Measurements from ENCODE around the gene TMEM179B. TPM values are rescaled to one million over a fixed set of nuclear protein-coding genes. Genes with fewer than 3 reads are reported as not detected.

Gene TMEM179B
- total and polyA plus RNA-seq, 7 experiments from 2014 or later = 23.2 to 113 (median 61.1) TPM

- peaks cover 17 to 37% (median 27%) of the 10 kb centered on the region in 7 donors for H3K4me1 Mint-ChIP-seq
These were observed 15.8 kb upstream of the TMEM179B start, which contains the start of gene TAF6L for GRCh38 chr11:62771144-62772021. Gene TAF6L, plus strand, starts transcription at chr11:62771396. Its CDS starts 4,388 bp downstream, at chr11:62775784.

GRCh38 chr11:62774407-62774806, 12.8 kb upstream of the TMEM179B start:
- Mint-ChIP-seq H3K4me1 (peaks cover 21 to 36% (median 27%) of the 10 kb centered on the region in 7 donors), H3K27ac (peak overlapping the region in 1 of 9 donors; percentile 49), H3K36me3 (peaks cover 0 to 22% (median 7%) of the 10 kb centered on the region in 5 donors), H3K9me3 (no peaks in the 10 kb centered on the region), H3K27me3 (no peaks in the 10 kb centered on the region), H3K4me3 (no peak overlapping the region)
- peaks cover 0 to 33% (median 0%) of the 10 kb centered on the region in 3 experiments for H3K36me3 ChIP-seq (ENCODE audit: control insufficient read depth in 2 of 3, insufficient read depth in 3 of 3, low read length in 3 of 3)
- no peak overlapping the region for H3K27ac ChIP-seq (ENCODE audit: low read depth, low read length)
- no peaks in the 10 kb centered on the region for H3K27me3 ChIP-seq (ENCODE audit: control insufficient read depth in 2 of 2, insufficient read depth in 2 of 2, low read length in 2 of 2)
- ATAC-seq (no peak), DNase-seq (no peak)
- intact Hi-C loops (cut with micrococcal nuclease) = no loop called here
- peaks cover 10 to 13% of the 10 kb centered on the region in 2 donors for H3K4me1 ChIP-seq (ENCODE audit: control insufficient read depth in 2 of 2, insufficient read depth in 2 of 2, low read length in 2 of 2)
- CTCF ChIA-PET = interaction anchor here (1.3 kb wide), 1 partner anchor 12 kb away, joined by 6 read pairs; the partner anchor contains the start of gene TMEM179B
- H3K4me3 ChIP-seq (ENCODE audit: low read length) = no peak overlapping the region
- no peaks in the 10 kb centered on the region for H3K9me3 ChIP-seq (ENCODE audit: control insufficient read depth in 2 of 3, low read length in 3 of 3)
- POLR2A ChIA-PET = interaction anchor here (0.8 to 3.3 kb wide), 9 partner anchors 13 to 109 kb away, joined by 3 to 15 read pairs (median 4); partner anchors contain the start of genes HNRNPUL2, POLR2G, TTC9C and ZBTB3

More at GRCh38 chr11:62771144-62772021, 15.8 kb upstream of the TMEM179B start, which contains the start of gene TAF6L:
- intact Hi-C loops (cut with micrococcal nuclease) = loop anchor here (1.0 kb wide), 10 partner anchors 10 to 180 kb away; partner anchors contain the start of genes POLR2G (in 2 of the 2), WDR74 (in 2 of the 2), ZBTB3 (in 2 of the 2) and HNRNPUL2 (in 1 of the 2)
- Histone ChIP-seq H3K27ac (ENCODE audit: low read depth, low read length) (peak within 1 kb of the TSS; percentile 82), H3K36me3 (ENCODE audit: control insufficient read depth in 2 of 3, insufficient read depth in 3 of 3, low read length in 3 of 3) (peaks cover 0 to 26% (median 0%) of the 10 kb centered on the region in 3 experiments), H3K9me3 (ENCODE audit: control insufficient read depth in 2 of 3, low read length in 3 of 3) (no peaks in the 10 kb centered on the region), H3K27me3 (ENCODE audit: control insufficient read depth in 2 of 2, insufficient read depth in 2 of 2, low read length in 2 of 2) (no peaks in the 10 kb centered on the region), H3K4me3 (ENCODE audit: low read length) (peak within 1 kb of the TSS; percentile 66), H3K4me1 (ENCODE audit: control insufficient read depth in 2 of 2, insufficient read depth in 2 of 2, low read length in 2 of 2) (peaks cover 10 to 13% of the 10 kb centered on the region in 2 donors)
- Mint-ChIP-seq H3K36me3 (peaks cover 0 to 15% (median 6%) of the 10 kb centered on the region in 5 donors), H3K27ac (peak within 1 kb of the TSS; percentile 89 to 97 (median 94)), H3K9me3 (no peaks in the 10 kb centered on the region), H3K4me3 (peak within 1 kb of the TSS; percentile 88 to 98 (median 94)), H3K27me3 (no peaks in the 10 kb centered on the region)
- peak; percentile 80 to 98 (median 82) for DNase-seq
- ATAC-seq = peak; percentile 92
- CTCF ChIA-PET = interaction anchor here (0.6 to 2.2 kb wide), 4 partner anchors 9 to 85 kb away, joined by 3 to 10 read pairs (median 5); no protein-coding TSS in a partner anchor
- POLR2A ChIA-PET = interaction anchor here (0.7 to 7.7 kb wide), 27 partner anchors 9 to 179 kb away, joined by 3 to 74 read pairs (median 6); partner anchors contain the start of genes C11orf98, CSKMT, HNRNPUL2 and INTS5

DNA sequence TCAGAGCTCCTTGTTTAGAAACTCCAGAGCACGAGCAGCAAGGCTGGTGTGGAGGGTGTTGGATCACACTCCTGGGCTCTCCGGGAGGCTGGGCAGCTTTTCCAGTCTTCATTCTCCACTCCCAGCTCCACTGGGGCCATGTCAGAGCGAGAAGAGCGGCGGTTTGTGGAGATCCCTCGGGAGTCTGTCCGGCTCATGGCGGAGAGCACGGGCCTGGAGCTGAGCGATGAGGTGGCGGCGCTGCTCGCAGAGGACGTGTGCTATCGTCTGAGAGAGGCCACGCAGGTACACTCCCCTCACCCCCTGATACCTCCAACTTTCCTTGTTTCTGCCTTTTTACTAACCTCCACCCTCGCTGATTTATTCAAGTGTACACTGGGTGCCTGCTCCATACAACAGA, 11.6 kb upstream of the TMEM179B start:
- Mint-ChIP-seq H3K36me3 (peaks cover 0 to 22% (median 7%) of the 10 kb centered on the region in 5 donors), H3K27me3 (no peaks in the 10 kb centered on the region), H3K27ac (peak overlapping the region in 2 of 9 donors; percentile 12 to 24), H3K4me1 (peaks cover 9 to 26% (median 15%) of the 10 kb centered on the region in 7 donors), H3K4me3 (peak overlapping the region in 2 of 10 donors; percentile 16 to 45), H3K9me3 (no peaks in the 10 kb centered on the region)
- DNase-seq = no peak
- no peak overlapping the region for H3K27ac ChIP-seq (ENCODE audit: low read depth, low read length)
- intact Hi-C loops (cut with micrococcal nuclease) = no loop called here
- H3K4me3 ChIP-seq (ENCODE audit: low read length) = no peak overlapping the region
- H3K4me1 ChIP-seq (ENCODE audit: control insufficient read depth in 2 of 2, insufficient read depth in 2 of 2, low read length in 2 of 2) = peaks cover under 1 to 2% of the 10 kb centered on the region in 2 donors
- H3K36me3 ChIP-seq (ENCODE audit: control insufficient read depth in 2 of 3, insufficient read depth in 3 of 3, low read length in 3 of 3) = peaks cover 0 to 33% (median 0%) of the 10 kb centered on the region in 3 experiments
- ChIA-PET POLR2A (interaction anchor here (0.6 to 3.3 kb wide), 9 partner anchors 11 to 110 kb away, joined by 3 to 15 read pairs (median 4); partner anchors contain the start of genes POLR2G, TEX54, TMEM179B and ZBTB3), CTCF (interaction anchor here (1.3 kb wide), 2 partner anchors 11 to 215 kb away, joined by 3 to 6 read pairs; partner anchors contain the start of gene TMEM179B)
- no peak for ATAC-seq
- no peaks in the 10 kb centered on the region for H3K27me3 ChIP-seq (ENCODE audit: control insufficient read depth in 2 of 2, insufficient read depth in 2 of 2, low read length in 2 of 2)
- no peaks in the 10 kb centered on the region for H3K9me3 ChIP-seq (ENCODE audit: control insufficient read depth in 2 of 3, low read length in 3 of 3)

GRCh38 chr11:62777389-62777788, 9.8 kb upstream of the TMEM179B start:
- Mint-ChIP-seq H3K27ac (peak overlapping the region in 4 of 9 donors; percentile 6 to 78 (median 38)), H3K4me1 (peaks cover 0 to 14% (median 6%) of the 10 kb centered on the region in 7 donors), H3K27me3 (no peaks in the 10 kb centered on the region), H3K9me3 (no peaks in the 10 kb centered on the region), H3K4me3 (peak overlapping the region in 1 of 10 donors; percentile 4), H3K36me3 (peaks cover 0 to 22% (median 7%) of the 10 kb centered on the region in 5 donors)
- DNase-seq (no peak), ATAC-seq (no peak)
- ChIA-PET POLR2A (interaction anchor here (0.6 to 3.3 kb wide), 2 partner anchors 34 to 78 kb away, joined by 3 to 15 read pairs; no protein-coding TSS in a partner anchor), CTCF (interaction anchor here (0.6 to 1.5 kb wide), 2 partner anchors 9 to 23 kb away, joined by 3 to 5 read pairs; partner anchors contain the start of gene ZBTB3)
- H3K4me3 ChIP-seq (ENCODE audit: low read length) = no peak overlapping the region
- H3K9me3 ChIP-seq (ENCODE audit: control insufficient read depth in 2 of 3, low read length in 3 of 3) = no peaks in the 10 kb centered on the region
- no peaks in the 10 kb centered on the region for H3K4me1 ChIP-seq (ENCODE audit: control insufficient read depth in 2 of 2, insufficient read depth in 2 of 2, low read length in 2 of 2)
- intact Hi-C loops (cut with micrococcal nuclease) = no loop called here
- H3K27me3 ChIP-seq (ENCODE audit: control insufficient read depth in 2 of 2, insufficient read depth in 2 of 2, low read length in 2 of 2) = no peaks in the 10 kb centered on the region
- H3K36me3 ChIP-seq (ENCODE audit: control insufficient read depth in 2 of 3, insufficient read depth in 3 of 3, low read length in 3 of 3) = peaks cover 0 to 41% (median 0%) of the 10 kb centered on the region in 3 experiments
- H3K27ac ChIP-seq (ENCODE audit: low read depth, low read length) = no peak overlapping the region

GRCh38 chr11:62778441-62778840, 8.8 kb upstream of the TMEM179B start:
- Histone ChIP-seq H3K4me3 (ENCODE audit: low read length) (no peak overlapping the region), H3K27ac (ENCODE audit: low read depth, low read length) (no peak overlapping the region), H3K9me3 (ENCODE audit: control insufficient read depth in 2 of 3, low read length in 3 of 3) (no peaks in the 10 kb centered on the region), H3K4me1 (ENCODE audit: control insufficient read depth in 2 of 2, insufficient read depth in 2 of 2, low read length in 2 of 2) (no peaks in the 10 kb centered on the region), H3K36me3 (ENCODE audit: control insufficient read depth in 2 of 3, insufficient read depth in 3 of 3, low read length in 3 of 3) (peaks cover 0 to 47% (median 0%) of the 10 kb centered on the region in 3 experiments), H3K27me3 (ENCODE audit: control insufficient read depth in 2 of 2, insufficient read depth in 2 of 2, low read length in 2 of 2) (no peaks in the 10 kb centered on the region)
- Mint-ChIP-seq H3K9me3 (no peaks in the 10 kb centered on the region), H3K27ac (peak overlapping the region in 3 of 9 donors; percentile 36 to 77 (median 62)), H3K36me3 (peaks cover 0 to 22% (median 7%) of the 10 kb centered on the region in 5 donors), H3K4me1 (peaks cover 0 to 14% (median 6%) of the 10 kb centered on the region in 7 donors), H3K27me3 (no peaks in the 10 kb centered on the region), H3K4me3 (no peak overlapping the region)
- intact Hi-C loops (cut with micrococcal nuclease) = no loop called here
- DNase-seq (no peak), ATAC-seq (no peak)
- ChIA-PET POLR2A (no interaction called here), CTCF (no interaction called here)

DNA sequence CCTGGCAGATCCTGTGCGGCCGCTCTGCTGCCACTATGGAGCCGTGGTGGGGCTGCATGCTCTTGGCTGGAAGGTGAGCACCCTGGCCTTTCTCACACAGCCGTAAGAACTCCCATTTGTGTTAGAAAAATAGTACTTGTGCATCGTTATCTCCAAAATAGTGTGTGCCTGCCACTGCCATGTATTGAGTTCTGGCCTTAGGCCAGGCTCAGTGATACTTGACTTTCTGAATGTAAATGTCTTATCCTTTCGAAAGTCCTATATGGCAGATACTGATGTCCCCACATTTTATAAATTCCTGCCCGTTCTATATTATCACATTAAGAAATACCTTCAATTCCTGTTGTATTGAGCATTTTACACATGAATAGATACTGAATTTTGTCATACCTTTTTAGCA, 4.4 kb upstream of the TMEM179B start:
- POLR2A ChIA-PET = interaction anchor here (0.9 kb wide), 1 partner anchor 45 kb away, joined by 3 read pairs; no protein-coding TSS in a partner anchor
- CTCF ChIA-PET = no interaction called here
- peaks cover 0 to 18% (median 12%) of the 10 kb centered on the region in 7 donors for H3K4me1 Mint-ChIP-seq
- H3K4me3 ChIP-seq (ENCODE audit: low read length) = no peak overlapping the region
- peaks cover 8 to 11% of the 10 kb centered on the region in 2 donors for H3K4me1 ChIP-seq (ENCODE audit: control insufficient read depth in 2 of 2, insufficient read depth in 2 of 2, low read length in 2 of 2)
- peaks cover 0 to 35% (median 0%) of the 10 kb centered on the region in 3 experiments for H3K36me3 ChIP-seq (ENCODE audit: control insufficient read depth in 2 of 3, insufficient read depth in 3 of 3, low read length in 3 of 3)
- H3K27ac ChIP-seq (ENCODE audit: low read depth, low read length) = no peak overlapping the region
- H3K27me3 ChIP-seq (ENCODE audit: control insufficient read depth in 2 of 2, insufficient read depth in 2 of 2, low read length in 2 of 2) = no peaks in the 10 kb centered on the region
- peak overlapping the region in 1 of 9 donors; percentile 57 for H3K27ac Mint-ChIP-seq
- peaks cover 0 to 13% (median 4%) of the 10 kb centered on the region in 5 donors for H3K36me3 Mint-ChIP-seq
- H3K9me3 Mint-ChIP-seq = no peaks in the 10 kb centered on the region
- DNase-seq (no peak), ATAC-seq (no peak)
- H3K4me3 Mint-ChIP-seq = no peak overlapping the region
- intact Hi-C loops (cut with micrococcal nuclease) = no loop called here
- H3K27me3 Mint-ChIP-seq = no peaks in the 10 kb centered on the region
- no peaks in the 10 kb centered on the region for H3K9me3 ChIP-seq (ENCODE audit: control insufficient read depth in 2 of 3, low read length in 3 of 3)

Measured in naive thymus-derived CD4-positive, alpha-beta T cell (primary cell).